Measurements from ENCODE around the gene NDUFA8.
"Not testable (repeated sequence)": the region's sequence is repeated elsewhere in the genome, so short reads cannot be mapped to it uniquely, and the experiment has no call there.

NDUFA8 gene

GRCh38 chr9:122120316-122121071 is 39.1 kb downstream of the NDUFA8 start:
- no peak for DNase-seq (ENCODE audit: low spot score)

GRCh38 chr9:122119721-122120120 is 39.9 kb downstream of the NDUFA8 start:
- DNase-seq (ENCODE audit: low spot score), result no peak

GRCh38 chr9:122119166-122119521 is 40.4 kb downstream of the NDUFA8 start:
- DNase-seq (ENCODE audit: low spot score), result no peak

GRCh38 chr9:122118343-122119165 is 41.0 kb downstream of the NDUFA8 start:
- no peak for DNase-seq (ENCODE audit: low spot score)

- DNase-seq (ENCODE audit: low spot score), result not testable (repeated sequence)
These were observed 42.3 kb downstream of the NDUFA8 start for GRCh38 chr9:122117241-122117640.

GRCh38 chr9:122116448-122117173 is 43.0 kb downstream of the NDUFA8 start:
- DNase-seq (ENCODE audit: low spot score), result no peak

- no peak for DNase-seq (ENCODE audit: low spot score)
These were observed 43.5 kb downstream of the NDUFA8 start for GRCh38 chr9:122116040-122116439.

- DNase-seq (ENCODE audit: low spot score), result no peak
These were observed 44.2 kb downstream of the NDUFA8 start for GRCh38 chr9:122115176-122116035.

- no peak for DNase-seq (ENCODE audit: low spot score)
These were observed 46.0 kb downstream of the NDUFA8 start for GRCh38 chr9:122113574-122113973.

- DNase-seq (ENCODE audit: low spot score), result no peak
These were observed 47.3 kb downstream of the NDUFA8 start for GRCh38 chr9:122112238-122112637.

GRCh38 chr9:122111413-122112085 is 48.0 kb downstream of the NDUFA8 start:
- no peak for DNase-seq (ENCODE audit: low spot score)

GRCh38 chr9:122110100-122110833 is 49.3 kb downstream of the NDUFA8 start:
- no peak for DNase-seq (ENCODE audit: low spot score)

GRCh38 chr9:122109035-122109813 is 50.4 kb downstream of the NDUFA8 start:
- DNase-seq (ENCODE audit: low spot score), result no peak

- DNase-seq (ENCODE audit: low spot score), result no peak
These were observed 52.2 kb downstream of the NDUFA8 start for GRCh38 chr9:122107291-122107805.

- DNase-seq (ENCODE audit: low spot score), result no peak
These were observed 53.0 kb downstream of the NDUFA8 start for GRCh38 chr9:122106576-122106975.

- DNase-seq (ENCODE audit: low spot score), result no peak
These were observed 55.6 kb downstream of the NDUFA8 start for GRCh38 chr9:122103985-122104384.

GRCh38 chr9:122102156-122102555 is 57.4 kb downstream of the NDUFA8 start:
- DNase-seq (ENCODE audit: low spot score), result no peak

GRCh38 chr9:122100756-122101155 is 58.8 kb downstream of the NDUFA8 start:
- no peak for DNase-seq (ENCODE audit: low spot score)

GRCh38 chr9:122099271-122099869 is 60.2 kb downstream of the NDUFA8 start:
- peak; percentile 86 for DNase-seq (ENCODE audit: low spot score)

Measured in left forelimb (tissue), 1 donor.